RWPE1 (cell line): ENCODE measurements around the gene HIVEP2.

Experiments
- CTCF ChIA-PET: fragments of 350-600 bp; sonication (Branson Sonifier 250); formaldehyde crosslinking; extraction: SDS; loops from one replicate; lab custom pipeline; 2021; lab: Yijun Ruan, JAX
- POLR2A ChIA-PET: fragments of 400-600 bp; formaldehyde crosslinking; extraction: SDS; loops from one replicate; lab custom pipeline; 2020; ENCODE audit warnings: antibody characterized with exemption; ENCODE audit not compliant: low non-redundant PET; lab: Yijun Ruan, JAX
- DNase-seq: peaks from one replicate; pipeline ENCODE4 v3.0.0; 2012; ENCODE audit warnings: low spot score
- H3K27ac ChIP-seq: fragments of 450-650 bp; 2 replicates; pipeline ENCODE4 v1.5.1; 2017
- TF ChIP-seq, protein P1 (sequence below): fragments of 450-650 bp; conservative IDR thresholded peaks from 2 replicates; pipeline ENCODE4 v1.5.1; 2017; ENCODE audit warnings: low read depth, mild to moderate bottlenecking

Gene HIVEP2

GRCh38 chr6:142833054-142833453 lies 111.9 kb downstream of the HIVEP2 start:
- ChIA-PET POLR2A (no interaction called here), CTCF (no interaction called here)
- no peak overlapping the region for H3K27ac ChIP-seq
- DNase-seq = peak; percentile 76
- TF ChIP-seq, protein P1, sequence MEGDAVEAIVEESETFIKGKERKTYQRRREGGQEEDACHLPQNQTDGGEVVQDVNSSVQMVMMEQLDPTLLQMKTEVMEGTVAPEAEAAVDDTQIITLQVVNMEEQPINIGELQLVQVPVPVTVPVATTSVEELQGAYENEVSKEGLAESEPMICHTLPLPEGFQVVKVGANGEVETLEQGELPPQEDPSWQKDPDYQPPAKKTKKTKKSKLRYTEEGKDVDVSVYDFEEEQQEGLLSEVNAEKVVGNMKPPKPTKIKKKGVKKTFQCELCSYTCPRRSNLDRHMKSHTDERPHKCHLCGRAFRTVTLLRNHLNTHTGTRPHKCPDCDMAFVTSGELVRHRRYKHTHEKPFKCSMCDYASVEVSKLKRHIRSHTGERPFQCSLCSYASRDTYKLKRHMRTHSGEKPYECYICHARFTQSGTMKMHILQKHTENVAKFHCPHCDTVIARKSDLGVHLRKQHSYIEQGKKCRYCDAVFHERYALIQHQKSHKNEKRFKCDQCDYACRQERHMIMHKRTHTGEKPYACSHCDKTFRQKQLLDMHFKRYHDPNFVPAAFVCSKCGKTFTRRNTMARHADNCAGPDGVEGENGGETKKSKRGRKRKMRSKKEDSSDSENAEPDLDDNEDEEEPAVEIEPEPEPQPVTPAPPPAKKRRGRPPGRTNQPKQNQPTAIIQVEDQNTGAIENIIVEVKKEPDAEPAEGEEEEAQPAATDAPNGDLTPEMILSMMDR = no peak

DNA sequence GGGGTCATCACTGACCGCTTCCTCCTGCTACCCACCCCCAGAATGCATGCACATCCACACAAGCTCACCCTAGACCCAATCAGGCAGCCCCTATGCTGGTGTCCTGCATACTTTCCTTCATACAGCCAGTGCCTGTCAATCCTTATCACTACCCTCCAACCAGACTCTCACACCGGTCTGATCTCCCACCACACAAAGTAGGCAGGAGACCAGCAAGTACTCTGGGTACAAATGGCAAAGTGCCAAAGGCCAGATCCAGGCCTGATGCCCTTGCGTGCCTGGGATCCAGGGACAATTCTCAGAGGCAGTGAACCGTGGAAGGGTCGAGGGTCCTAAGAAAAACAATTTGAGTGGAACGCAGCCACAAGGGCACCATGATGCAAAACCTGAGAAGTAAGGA lies 114.2 kb downstream of the HIVEP2 start:
- CTCF ChIA-PET = no interaction called here
- no peak for DNase-seq
- no peak overlapping the region for H3K27ac ChIP-seq
- POLR2A ChIA-PET = no interaction called here
- TF ChIP-seq, protein P1 = no peak

DNA sequence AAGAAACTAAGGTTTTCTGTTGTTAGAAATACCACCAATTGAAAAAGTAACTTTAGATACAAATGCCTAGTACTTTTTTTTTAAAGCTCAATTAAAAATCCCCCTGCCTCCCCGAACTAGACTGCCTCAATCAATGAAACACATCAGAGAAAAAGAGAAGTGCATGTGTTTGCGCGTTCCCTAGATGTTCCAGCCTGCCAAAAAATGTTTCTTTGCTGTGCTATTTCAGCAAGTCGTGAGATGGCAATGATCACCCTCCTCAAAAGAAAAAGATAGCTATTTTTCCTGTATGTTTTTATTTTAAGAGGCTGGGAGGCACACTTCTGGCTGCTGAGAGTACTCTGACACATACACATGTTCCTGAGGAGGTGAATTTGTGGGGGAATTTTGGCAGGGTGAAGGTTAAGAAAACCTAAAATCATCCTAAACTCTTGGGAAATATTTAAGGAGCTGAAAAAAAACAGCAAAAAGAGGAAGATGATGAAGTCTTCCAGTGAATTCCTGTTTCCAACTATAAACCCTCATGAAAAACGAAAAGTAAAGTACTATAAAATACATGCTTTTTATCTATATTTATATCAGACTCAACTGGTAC lies 114.8 kb downstream of the HIVEP2 start:
- TF ChIP-seq, protein P1 = no peak
- CTCF ChIA-PET = no interaction called here
- POLR2A ChIA-PET = no interaction called here
- H3K27ac ChIP-seq = no peak overlapping the region
- no peak for DNase-seq

DNA sequence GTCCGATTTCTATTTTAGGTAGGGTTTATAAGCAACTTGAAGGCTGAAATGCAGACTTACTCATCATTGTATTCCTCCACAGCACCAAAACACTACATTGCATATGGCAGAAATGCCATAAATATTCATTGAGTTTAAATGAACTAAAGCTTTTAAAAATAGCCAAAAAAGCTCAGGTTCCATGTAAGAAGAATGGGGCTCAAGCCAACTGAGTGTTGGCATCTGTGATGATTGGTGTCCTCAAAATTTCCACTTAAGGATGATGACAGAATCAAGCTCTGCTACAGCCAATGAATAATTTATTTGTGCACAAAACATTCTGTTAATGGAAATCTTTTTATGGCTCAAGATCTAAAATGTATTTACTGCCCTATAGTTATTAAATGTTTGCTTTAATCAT lies 115.4 kb downstream of the HIVEP2 start:
- ChIA-PET CTCF (no interaction called here), POLR2A (no interaction called here)
- no peak for DNase-seq
- TF ChIP-seq, protein P1 = no peak
- H3K27ac ChIP-seq = no peak overlapping the region

DNA sequence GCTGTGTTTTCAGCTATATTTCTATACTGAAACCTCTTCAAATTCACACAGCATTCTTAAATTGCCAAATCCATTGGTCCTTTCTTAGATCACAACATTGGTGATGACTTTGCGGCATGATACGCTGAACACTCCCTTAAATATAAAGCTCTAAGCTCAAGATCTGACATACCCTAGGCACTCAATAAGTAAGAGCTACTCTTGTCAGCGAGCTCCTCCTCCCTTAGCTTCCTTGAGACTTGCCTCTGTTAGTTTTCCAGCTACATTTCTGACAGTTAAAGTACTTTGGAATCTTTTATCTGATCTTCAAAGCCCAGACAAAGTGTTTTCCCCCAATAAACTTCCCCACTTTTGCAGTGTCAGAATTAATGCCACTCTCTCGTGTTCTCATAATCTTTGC lies 117.0 kb downstream of the HIVEP2 start:
- TF ChIP-seq, protein P1 = no peak
- DNase-seq = no peak
- CTCF ChIA-PET = interaction anchor here (0.6 kb wide), 1 partner anchor 13 kb away, joined by 4 read pairs; no protein-coding TSS in a partner anchor
- POLR2A ChIA-PET = no interaction called here
- H3K27ac ChIP-seq = no peak overlapping the region

- TF ChIP-seq, protein P1 = no peak
- ChIA-PET CTCF (no interaction called here), POLR2A (no interaction called here)
- no peak for DNase-seq
- H3K27ac ChIP-seq = 0 out of 2 replicates have a peak overlapping the region, but pooled peaks have one; percentile 25
Observed at GRCh38 chr6:142827369-142827768, 117.6 kb downstream of the HIVEP2 start.
